ENCODE data around the gene PRPF8.

DNA sequence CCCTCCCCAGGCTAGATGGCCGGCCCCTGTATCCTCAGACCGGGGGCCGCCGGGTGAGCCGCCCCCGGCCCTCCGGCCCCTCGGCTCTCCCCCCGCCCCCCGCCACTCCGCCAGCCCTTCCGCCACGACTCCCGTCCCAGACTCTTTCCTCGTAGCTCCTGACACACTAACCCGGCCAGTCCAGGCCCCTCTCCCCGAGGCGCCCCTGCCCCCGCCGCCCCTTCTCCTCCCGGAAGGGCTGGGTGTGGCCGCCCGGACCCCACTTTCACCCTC is 31.1 kb upstream of the PRPF8 start:
- TF ChIP-seq POLR2A (IDR thresholded peaks at IDR 0.05; ENCODE audit: low read length): no peak
- TF ChIP-seq GATA1 (IDR thresholded peaks at IDR 0.05; ENCODE audit: low read depth, low read length): no peak
